ENCODE results near the gene AGAP3.

Gene AGAP3

GRCh38 chr7:151141311-151141854, 55.1 kb downstream of the AGAP3 start:
- no peak overlapping the region for H3K4me3 ChIP-seq
- no peak overlapping the region for H3K27ac ChIP-seq

- Histone ChIP-seq H3K4me3 (no peak overlapping the region), H3K27ac (no peak overlapping the region)
These were observed 55.8 kb downstream of the AGAP3 start for GRCh38 chr7:151141855-151142685.

GRCh38 chr7:151142686-151143040, 56.4 kb downstream of the AGAP3 start:
- no peak overlapping the region for H3K27ac ChIP-seq

GRCh38 chr7:151143261-151144015, 57.2 kb downstream of the AGAP3 start:
- Histone ChIP-seq H3K4me3 (no peak overlapping the region), H3K27ac (no peak overlapping the region)

More at GRCh38 chr7:151142686-151143040, 56.4 kb downstream of the AGAP3 start:
- H3K4me3 ChIP-seq: no peak overlapping the region

- H3K4me3 ChIP-seq: no peak overlapping the region
- no peak overlapping the region for H3K27ac ChIP-seq
These were observed 58.1 kb downstream of the AGAP3 start for GRCh38 chr7:151144387-151144786.

- Histone ChIP-seq H3K4me3 (no peak overlapping the region), H3K27ac (no peak overlapping the region)
These were observed 60.5 kb downstream of the AGAP3 start for GRCh38 chr7:151146761-151147160.

- H3K27ac ChIP-seq: no peak overlapping the region
- H3K4me3 ChIP-seq: no peak overlapping the region
These were observed 62.3 kb downstream of the AGAP3 start for GRCh38 chr7:151148319-151149259.

GRCh38 chr7:151150388-151150787, 64.1 kb downstream of the AGAP3 start:
- no peak overlapping the region for H3K27ac ChIP-seq
- H3K4me3 ChIP-seq: no peak overlapping the region

- Histone ChIP-seq H3K4me3 (no peak overlapping the region), H3K27ac (no peak overlapping the region)
These were observed 66.6 kb downstream of the AGAP3 start for GRCh38 chr7:151152643-151153513.

GRCh38 chr7:151157645-151158329, 71.5 kb downstream of the AGAP3 start:
- Histone ChIP-seq H3K27ac (no peak overlapping the region), H3K4me3 (no peak overlapping the region)

- H3K4me3 ChIP-seq: no peak overlapping the region
These were observed 75.5 kb downstream of the AGAP3 start for GRCh38 chr7:151161757-151162156.

GRCh38 chr7:151166629-151167196, 80.4 kb downstream of the AGAP3 start:
- H3K4me3 ChIP-seq: peak overlapping the region; percentile 3 to 45 (median 24)
- no peak overlapping the region for H3K27ac ChIP-seq

More at GRCh38 chr7:151161757-151162156, 75.5 kb downstream of the AGAP3 start:
- H3K27ac ChIP-seq: no peak overlapping the region

- no peak within 1 kb of the TSS for H3K27ac ChIP-seq
- peak within 1 kb of the TSS; percentile 17 to 45 (median 24) for H3K4me3 ChIP-seq
These were observed 81.1 kb downstream of the AGAP3 start, which contains the start of gene GBX1 for GRCh38 chr7:151167197-151167961. Gene GBX1 (minus strand): TSS chr7:151167694. CDS start chr7:151167548, 146 bp downstream.

- peak overlapping the region; percentile 17 to 45 (median 24) for H3K4me3 ChIP-seq
- H3K27ac ChIP-seq: no peak overlapping the region
These were observed 81.9 kb downstream of the AGAP3 start for GRCh38 chr7:151168003-151168786.

GRCh38 chr7:151168787-151169162, 82.5 kb downstream of the AGAP3 start:
- H3K27ac ChIP-seq: no peak overlapping the region
- no peak overlapping the region for H3K4me3 ChIP-seq
